ENCODE data around the gene BABAM2.

Gene BABAM2

GRCh38 chr2:28356095-28356911 is 465.8 kb downstream of the BABAM2 start:
- DNase-seq (ENCODE audit: low spot score) = no peak
- TF ChIP-seq, protein P1, sequence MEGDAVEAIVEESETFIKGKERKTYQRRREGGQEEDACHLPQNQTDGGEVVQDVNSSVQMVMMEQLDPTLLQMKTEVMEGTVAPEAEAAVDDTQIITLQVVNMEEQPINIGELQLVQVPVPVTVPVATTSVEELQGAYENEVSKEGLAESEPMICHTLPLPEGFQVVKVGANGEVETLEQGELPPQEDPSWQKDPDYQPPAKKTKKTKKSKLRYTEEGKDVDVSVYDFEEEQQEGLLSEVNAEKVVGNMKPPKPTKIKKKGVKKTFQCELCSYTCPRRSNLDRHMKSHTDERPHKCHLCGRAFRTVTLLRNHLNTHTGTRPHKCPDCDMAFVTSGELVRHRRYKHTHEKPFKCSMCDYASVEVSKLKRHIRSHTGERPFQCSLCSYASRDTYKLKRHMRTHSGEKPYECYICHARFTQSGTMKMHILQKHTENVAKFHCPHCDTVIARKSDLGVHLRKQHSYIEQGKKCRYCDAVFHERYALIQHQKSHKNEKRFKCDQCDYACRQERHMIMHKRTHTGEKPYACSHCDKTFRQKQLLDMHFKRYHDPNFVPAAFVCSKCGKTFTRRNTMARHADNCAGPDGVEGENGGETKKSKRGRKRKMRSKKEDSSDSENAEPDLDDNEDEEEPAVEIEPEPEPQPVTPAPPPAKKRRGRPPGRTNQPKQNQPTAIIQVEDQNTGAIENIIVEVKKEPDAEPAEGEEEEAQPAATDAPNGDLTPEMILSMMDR (IDR thresholded peaks at IDR 0.05; ENCODE audit: extremely low read depth, missing control alignments) = no peak

DNA sequence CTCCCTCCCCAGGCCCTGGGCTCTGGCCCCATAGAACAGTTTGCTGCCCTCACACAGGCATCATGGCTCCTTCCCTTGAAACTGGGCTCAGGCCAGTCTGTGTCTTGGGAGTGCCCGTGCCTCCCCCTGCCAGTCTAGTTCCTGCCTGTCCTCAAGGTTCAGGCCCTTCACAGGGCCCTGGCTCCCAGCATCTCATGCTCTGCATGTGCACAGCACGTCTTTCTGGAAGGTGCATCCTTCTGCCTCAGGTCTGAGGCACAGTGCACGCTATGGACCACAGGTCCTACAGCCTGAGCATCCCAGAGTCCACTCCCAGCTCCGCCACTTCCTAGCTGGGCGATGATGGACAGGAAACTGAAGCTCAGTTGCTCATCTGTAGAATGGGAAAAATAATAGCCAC is 466.5 kb downstream of the BABAM2 start:
- DNase-seq (ENCODE audit: low spot score) = no peak
- TF ChIP-seq, protein P1 (IDR thresholded peaks at IDR 0.05; ENCODE audit: extremely low read depth, missing control alignments) = no peak

DNA sequence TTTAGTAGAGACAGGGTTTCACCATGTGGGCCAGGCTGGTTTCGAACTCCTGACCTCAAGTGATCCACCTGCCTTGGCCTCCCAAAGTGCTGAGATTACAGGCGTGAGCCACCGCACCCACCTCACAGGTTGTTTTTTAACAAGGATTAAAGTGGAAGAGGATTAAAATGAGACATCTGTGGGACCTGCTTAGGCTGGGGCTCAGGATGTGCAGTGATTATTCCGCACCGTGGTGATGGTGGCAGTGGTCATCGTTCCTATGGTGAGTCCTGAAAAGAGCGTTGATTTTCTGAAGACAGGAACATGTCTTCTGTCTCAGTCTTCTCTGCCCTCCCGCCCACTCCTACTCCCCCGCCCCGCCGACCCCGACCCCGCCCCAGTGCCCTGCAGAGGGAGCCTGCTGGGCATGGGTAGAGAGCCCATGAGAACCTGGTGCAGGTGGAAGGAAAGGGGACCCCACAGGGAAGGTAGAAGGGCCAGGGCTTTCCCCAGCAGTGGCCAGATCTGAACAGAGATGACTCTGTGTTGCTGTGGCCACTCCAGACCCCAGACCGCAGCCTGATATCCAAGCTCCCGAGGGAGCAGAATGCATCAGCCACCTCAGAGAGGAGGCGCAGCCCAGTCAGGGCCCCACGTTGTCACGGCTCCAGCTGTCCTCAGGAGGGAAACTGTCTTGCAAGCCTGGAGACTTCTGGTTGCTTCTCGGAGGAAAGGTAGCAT is 467.6 kb downstream of the BABAM2 start:
- TF ChIP-seq, protein P1 (IDR thresholded peaks at IDR 0.05; ENCODE audit: extremely low read depth, missing control alignments) = no peak
- DNase-seq (ENCODE audit: low spot score) = no peak

DNA sequence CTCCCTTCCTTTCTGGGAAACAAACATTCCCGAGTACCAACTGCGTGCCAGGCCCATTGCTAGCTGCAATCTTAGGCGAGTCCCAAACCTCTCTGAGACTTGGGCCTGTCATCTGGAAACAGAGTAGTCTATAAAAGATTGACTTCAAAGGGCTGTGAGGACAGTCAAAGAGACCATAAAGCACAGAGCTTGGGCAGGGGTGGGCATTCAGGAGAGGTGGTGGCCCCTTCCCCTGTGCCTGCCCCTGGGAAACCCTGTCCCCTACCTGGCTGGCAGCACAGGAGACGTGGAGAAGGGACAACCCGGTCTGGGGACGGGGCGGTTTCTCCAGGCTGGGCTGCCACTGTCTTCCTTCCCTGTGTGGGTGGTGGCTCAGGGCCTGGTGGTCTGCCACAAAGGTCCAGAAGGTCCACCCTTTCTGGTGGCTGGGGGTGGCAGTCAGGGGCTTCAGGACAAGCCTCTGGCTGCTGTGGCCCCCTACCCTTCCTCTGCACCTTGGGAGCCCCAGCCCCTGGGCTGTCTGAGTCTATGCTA is 468.2 kb downstream of the BABAM2 start:
- TF ChIP-seq, protein P1 (IDR thresholded peaks at IDR 0.05; ENCODE audit: extremely low read depth, missing control alignments) = no peak
- no peak for DNase-seq (ENCODE audit: low spot score)

DNA sequence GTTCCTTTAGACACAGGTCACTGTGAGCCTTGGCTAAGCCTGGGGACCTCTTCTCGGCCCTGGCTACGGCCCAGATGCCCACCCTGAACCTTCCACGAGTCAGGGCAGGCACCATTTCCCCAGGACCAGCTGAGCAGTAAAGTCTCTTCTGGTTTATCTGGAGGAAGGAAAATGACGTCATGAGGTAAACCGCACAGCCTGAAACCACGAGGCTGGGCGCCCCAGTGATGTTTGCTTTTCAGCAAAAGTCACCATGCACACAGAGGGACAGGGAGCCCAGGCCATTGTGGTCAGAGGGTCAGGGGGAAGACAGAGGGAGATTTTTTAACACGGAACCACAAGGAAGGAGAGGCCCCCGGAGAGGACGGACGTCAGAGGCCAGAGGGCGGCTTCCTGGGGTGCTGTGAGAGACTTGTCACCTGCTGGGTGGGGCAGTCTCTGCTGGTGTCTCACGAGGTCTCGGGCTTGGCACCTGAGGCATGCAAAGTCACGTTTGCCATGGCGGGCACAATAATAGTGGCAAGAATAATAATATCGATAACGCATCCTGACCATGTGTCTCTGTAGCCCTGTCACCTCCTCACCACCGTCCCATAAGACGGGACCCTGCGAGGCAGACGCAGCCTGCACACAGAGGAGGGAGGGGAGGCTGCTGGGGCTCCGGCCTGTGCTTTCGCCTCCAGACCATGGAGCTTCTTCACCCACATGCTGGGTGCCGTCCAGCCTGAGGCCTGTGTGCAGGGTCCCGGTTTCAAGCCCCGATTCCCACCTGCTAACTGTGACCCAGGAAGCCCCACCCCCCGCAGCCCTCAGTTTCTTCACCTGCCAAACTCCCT is 468.9 kb downstream of the BABAM2 start:
- peak; percentile 69 for DNase-seq (ENCODE audit: low spot score)
- TF ChIP-seq, protein P1 (IDR thresholded peaks at IDR 0.05; ENCODE audit: extremely low read depth, missing control alignments) = no peak

DNA sequence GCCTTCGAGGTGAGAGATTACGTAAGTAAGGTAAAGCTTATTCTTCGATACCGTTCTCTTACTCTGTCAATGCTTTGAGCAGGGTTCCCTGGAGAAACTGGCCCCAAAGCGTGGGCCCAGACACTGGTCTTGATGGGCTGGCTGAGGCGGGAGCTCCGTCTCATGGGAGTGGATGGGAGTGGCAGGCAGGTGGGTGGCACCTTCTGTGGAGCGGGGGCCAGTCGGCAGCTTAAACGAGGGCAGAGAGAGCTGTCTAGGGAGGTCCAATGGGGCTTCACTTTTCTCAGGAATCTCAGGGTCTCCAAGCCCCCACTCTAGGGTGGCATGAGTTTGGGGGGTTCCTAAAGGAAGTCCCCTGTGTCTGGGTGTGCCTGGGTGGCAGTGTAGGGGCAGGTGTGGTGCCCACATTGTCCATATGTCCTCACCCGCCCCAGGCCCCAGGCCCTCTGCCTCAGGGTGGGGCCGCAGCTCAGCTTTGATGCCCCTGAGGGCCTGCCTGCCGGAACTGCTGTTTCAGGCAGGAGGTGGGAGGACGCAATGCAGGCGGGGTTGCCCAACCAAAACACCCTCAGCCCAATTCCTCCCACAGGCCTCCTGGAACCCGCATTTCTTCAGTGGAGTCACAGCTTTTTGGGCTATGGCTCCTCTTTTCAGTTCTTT is 469.7 kb downstream of the BABAM2 start:
- TF ChIP-seq, protein P1 (IDR thresholded peaks at IDR 0.05; ENCODE audit: extremely low read depth, missing control alignments) = no peak

More for the DNA sequence above, 469.7 kb downstream of the BABAM2 start:
- no peak for DNase-seq (ENCODE audit: low spot score)
